Lower leg skin (tissue), 3 donors: ENCODE data around the gene COL13A1.

Experiments
- CTCF ChIP-seq, 3 donors: fragments of 450-650 bp; IDR thresholded peaks; one replicate each; pipeline ENCODE4 v1.5.1; 2016; ENCODE audit warnings: antibody characterized with exemption in 3 of 3, mild to moderate bottlenecking in 3 of 3, moderate library complexity in 2 of 3
- POLR2A ChIP-seq, 2 donors: fragments of 450-650 bp; IDR thresholded peaks; one replicate each; pipeline ENCODE4 v1.6.1; 2016 to 2017; ENCODE audit warnings: antibody characterized with exemption in 2 of 2, mild to moderate bottlenecking in 1 of 2, moderate library complexity in 1 of 2

GRCh38 chr10:69820817-69821216, 19.1 kb downstream of the COL13A1 start:
- no peak for TF ChIP-seq CTCF (IDR thresholded peaks at IDR 0.05)
- TF ChIP-seq POLR2A (IDR thresholded peaks at IDR 0.05) = no peak
